HEK293 (cell line): ENCODE results near the gene BEX4.

Experiments used
- CTCF ChIA-PET: fragments of 350-600 bp; formaldehyde crosslinking; extraction: SDS; loops from one replicate; lab custom pipeline; 2021; ENCODE audit warnings: antibody characterized with exemption; lab: Yijun Ruan, JAX
- POLR2A ChIA-PET: fragments of 300-600 bp; formaldehyde crosslinking; extraction: SDS; loops from one replicate; lab custom pipeline; 2020; ENCODE audit warnings: antibody characterized with exemption, inconsistent platforms; lab: Yijun Ruan, JAX
- H3K27ac ChIP-seq: fragments of 200-500 bp; sonication (Bioruptor generic); 2 replicates; pipeline ENCODE4 v1.5.1; 2014; ENCODE audit warnings: low read depth, low read length, control low read depth, inconsistent platforms; ENCODE audit errors: extremely low read depth
- H3K36me3 ChIP-seq, 2 experiments: fragments of 200-500 bp in 1 of 2; sonication (Bioruptor generic) in 1 of 2; 1 replicate in 1 of 2; 2 replicates in 1 of 2; pipeline ENCODE4 v1.5.1; 2014 to 2017; ENCODE audit warnings: inconsistent platforms in 2 of 2, low read length in 2 of 2; ENCODE audit not compliant: control insufficient read depth in 2 of 2, insufficient read depth in 1 of 2
- H3K4me1 ChIP-seq: fragments of 200-500 bp; sonication (Bioruptor generic); 2 replicates; pipeline ENCODE4 v1.5.1; 2014; ENCODE audit warnings: mild to moderate bottlenecking, low read length, inconsistent platforms; ENCODE audit not compliant: control insufficient read depth, insufficient read depth
- H3K4me3 ChIP-seq: 2 replicates; pipeline ENCODE4 v1.5.1; 2011; ENCODE audit warnings: low read depth, mild to moderate bottlenecking, control low read depth, low read length, moderate library complexity
- H3K9me3 ChIP-seq: fragments of 200-500 bp; sonication (Bioruptor generic); 2 replicates; pipeline ENCODE4 v1.5.1; 2014; ENCODE audit warnings: low read depth, low read length, inconsistent platforms; ENCODE audit not compliant: control insufficient read depth, insufficient read depth
- FEZF1 ChIP-seq: fragments of 450-650 bp; formaldehyde crosslinking; IDR thresholded peaks from 2 replicates; pipeline ENCODE4 v1.5.1; 2016; ENCODE audit warnings: missing biosample characterization, missing genetic modification characterization
- HOXC10 ChIP-seq: sonication (generic); formaldehyde crosslinking; IDR thresholded peaks from 2 replicates; pipeline ENCODE4 v1.8.1; 2023; ENCODE audit warnings: mild to moderate bottlenecking, missing genetic modification reagents
- KLF8 ChIP-seq: fragments of 450-650 bp; formaldehyde crosslinking; IDR thresholded peaks from 2 replicates; pipeline ENCODE4 v1.5.1; 2016; ENCODE audit warnings: missing biosample characterization, missing genetic modification characterization
- MZF1 ChIP-seq: fragments of 450-650 bp; formaldehyde crosslinking; IDR thresholded peaks from 2 replicates; pipeline ENCODE4 v1.5.1; 2017; ENCODE audit warnings: missing biosample characterization, missing genetic modification characterization, borderline replicate concordance
- SCRT2 ChIP-seq: fragments of 450-650 bp; formaldehyde crosslinking; IDR thresholded peaks from 2 replicates; pipeline ENCODE4 v1.5.1; 2016; ENCODE audit warnings: missing biosample characterization, missing genetic modification characterization
- SP2 ChIP-seq: fragments of 450-650 bp; formaldehyde crosslinking; IDR thresholded peaks from 2 replicates; pipeline ENCODE4 v1.5.1; 2016; ENCODE audit warnings: missing biosample characterization, missing genetic modification characterization
- ZBTB21 ChIP-seq: fragments of 450-650 bp; formaldehyde crosslinking; IDR thresholded peaks from 2 replicates; pipeline ENCODE4 v1.5.1; 2017; ENCODE audit warnings: missing biosample characterization, missing genetic modification characterization
- ZBTB48 ChIP-seq: fragments of 450-650 bp; formaldehyde crosslinking; IDR thresholded peaks from 2 replicates; pipeline ENCODE4 v1.5.1; 2016; ENCODE audit warnings: missing biosample characterization, missing genetic modification characterization
- ZFP3 ChIP-seq: fragments of 450-650 bp; formaldehyde crosslinking; IDR thresholded peaks from 2 replicates; pipeline ENCODE4 v1.5.1; 2016; ENCODE audit warnings: low read depth, missing biosample characterization, missing genetic modification characterization
- ZIC2 ChIP-seq: fragments of 450-650 bp; formaldehyde crosslinking; IDR thresholded peaks from 2 replicates; pipeline ENCODE4 v1.5.1; 2016; ENCODE audit warnings: missing biosample characterization, missing genetic modification characterization
- ZNF223 ChIP-seq: fragments of 450-650 bp; formaldehyde crosslinking; IDR thresholded peaks from 2 replicates; pipeline ENCODE4 v1.5.1; 2016; ENCODE audit warnings: missing biosample characterization, missing genetic modification characterization
- ZNF24 ChIP-seq: fragments of 450-650 bp; formaldehyde crosslinking; IDR thresholded peaks from 2 replicates; pipeline ENCODE4 v1.5.1; 2016; ENCODE audit warnings: missing biosample characterization, missing genetic modification characterization
- ZNF274 ChIP-seq, 2 experiments: fragments of 200-500 bp in 1 of 2; fragments of 450-650 bp in 1 of 2; sonication (Bioruptor generic) in 1 of 2; formaldehyde crosslinking in 1 of 2; IDR thresholded peaks; 2 replicates each; pipeline versions ENCODE4 v1.5.1 to v1.6.1; 2014 to 2016; ENCODE audit warnings: borderline replicate concordance in 1 of 2, inconsistent platforms in 1 of 2, low read length in 1 of 2, missing biosample characterization in 1 of 2, missing genetic modification characterization in 1 of 2
- ZNF302 ChIP-seq: fragments of 450-650 bp; formaldehyde crosslinking; IDR thresholded peaks from 2 replicates; pipeline ENCODE4 v1.5.1; 2016; ENCODE audit warnings: missing biosample characterization, missing genetic modification characterization, low read depth
- ZNF366 ChIP-seq: fragments of 450-650 bp; formaldehyde crosslinking; conservative IDR thresholded peaks from 2 replicates; pipeline ENCODE4 v1.5.1; 2016; ENCODE audit warnings: missing biosample characterization, missing genetic modification characterization
- ZNF391 ChIP-seq: fragments of 450-650 bp; formaldehyde crosslinking; IDR thresholded peaks from 2 replicates; pipeline ENCODE4 v1.5.1; 2016; ENCODE audit warnings: low read depth, missing biosample characterization, missing genetic modification characterization, borderline replicate concordance
- ZNF394 ChIP-seq: fragments of 450-650 bp; formaldehyde crosslinking; IDR thresholded peaks from 2 replicates; pipeline ENCODE4 v1.5.1; 2016; ENCODE audit warnings: missing biosample characterization, missing genetic modification characterization, mild to moderate bottlenecking, moderate library complexity, borderline replicate concordance
- ZNF404 ChIP-seq: fragments of 450-650 bp; formaldehyde crosslinking; IDR thresholded peaks from 2 replicates; pipeline ENCODE4 v1.5.1; 2017; ENCODE audit warnings: missing biosample characterization, missing genetic modification characterization
- ZNF549 ChIP-seq: fragments of 450-650 bp; IDR thresholded peaks from 2 replicates; pipeline ENCODE4 v1.5.1; 2018; ENCODE audit warnings: missing biosample characterization, missing genetic modification characterization, mild to moderate bottlenecking, inconsistent platforms, moderate library complexity
- ZNF629 ChIP-seq: fragments of 450-650 bp; formaldehyde crosslinking; IDR thresholded peaks from 2 replicates; pipeline ENCODE4 v1.5.1; 2017; ENCODE audit warnings: missing biosample characterization, missing genetic modification characterization
- ZNF654 ChIP-seq: fragments of 450-650 bp; formaldehyde crosslinking; IDR thresholded peaks from 2 replicates; pipeline ENCODE4 v1.5.1; 2016; ENCODE audit warnings: low read depth, missing biosample characterization, missing genetic modification characterization
- ZNF747 ChIP-seq: fragments of 450-650 bp; formaldehyde crosslinking; IDR thresholded peaks from 2 replicates; pipeline ENCODE4 v1.5.1; 2016; ENCODE audit warnings: missing biosample characterization, missing genetic modification characterization
- ZNF777 ChIP-seq: fragments of 450-650 bp; formaldehyde crosslinking; IDR thresholded peaks from 2 replicates; pipeline ENCODE4 v1.5.1; 2017; ENCODE audit warnings: missing biosample characterization, missing genetic modification characterization, borderline replicate concordance
- ZNF791 ChIP-seq: fragments of 450-650 bp; formaldehyde crosslinking; IDR thresholded peaks from 2 replicates; pipeline ENCODE4 v1.5.1; 2016; ENCODE audit warnings: missing biosample characterization, missing genetic modification characterization
- ZNF843 ChIP-seq: fragments of 450-650 bp; formaldehyde crosslinking; IDR thresholded peaks from 2 replicates; pipeline ENCODE4 v1.5.1; 2016; ENCODE audit warnings: missing biosample characterization, missing genetic modification characterization
- ZXDB ChIP-seq: fragments of 450-650 bp; formaldehyde crosslinking; IDR thresholded peaks from 2 replicates; pipeline ENCODE4 v1.5.1; 2016; ENCODE audit warnings: missing biosample characterization, missing genetic modification characterization
- TF ChIP-seq, protein P1 (sequence below): fragments of 450-650 bp; formaldehyde crosslinking; IDR thresholded peaks from 2 replicates; pipeline ENCODE4 v1.5.1; 2016; ENCODE audit warnings: missing biosample characterization, missing genetic modification characterization
- TF ChIP-seq, protein P2 (sequence below): fragments of 450-650 bp; formaldehyde crosslinking; IDR thresholded peaks from 2 replicates; pipeline ENCODE4 v1.5.1; 2016; ENCODE audit warnings: missing biosample characterization, missing genetic modification characterization, borderline replicate concordance
- TF ChIP-seq, protein P3 (sequence below): fragments of 450-650 bp; formaldehyde crosslinking; IDR thresholded peaks from 2 replicates; pipeline ENCODE4 v1.5.1; 2016; ENCODE audit warnings: missing biosample characterization, missing genetic modification characterization
- TF ChIP-seq, protein P4 (sequence below): fragments of 450-650 bp; formaldehyde crosslinking; IDR thresholded peaks from 2 replicates; pipeline ENCODE4 v1.5.1; 2017; ENCODE audit warnings: missing biosample characterization, missing genetic modification characterization

The BEX4 gene

DNA sequence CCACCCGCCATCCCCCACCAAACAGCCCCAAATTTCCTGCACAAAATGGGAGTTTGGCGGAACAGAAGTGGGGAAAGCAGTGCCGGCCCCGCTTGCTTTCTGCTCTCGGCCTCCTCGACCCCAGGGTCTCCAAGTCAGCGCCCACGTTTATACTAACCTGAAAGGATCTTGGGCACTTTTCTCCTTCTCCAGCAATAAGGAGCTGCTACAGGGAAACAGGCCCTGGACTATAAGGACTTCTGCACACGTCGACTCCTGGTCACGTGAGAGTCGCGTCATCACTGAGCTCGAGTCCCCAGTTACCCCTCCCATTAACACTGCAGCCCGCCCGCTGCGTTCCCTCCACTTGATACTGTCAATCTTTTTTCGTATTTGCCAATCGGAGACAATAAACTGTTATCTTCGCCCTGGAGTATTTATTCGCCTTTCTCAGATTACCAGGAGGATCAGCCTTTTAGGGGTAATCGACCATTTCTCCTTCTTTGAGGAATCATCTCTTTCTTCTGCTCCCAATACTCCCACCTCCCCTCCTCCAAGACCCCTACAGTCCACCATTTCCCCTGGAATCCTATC lies 40.1 kb downstream of the BEX4 start, which contains the start of gene TCEAL8:
Gene TCEAL8, minus strand, starts transcription at position 235 of the 573 bp plus-strand sequence. CDS start 1,176 bp downstream, outside the sequence.
- ChIA-PET CTCF (interaction anchor here (0.6 kb wide), 1 partner anchor 304 kb away, joined by 3 read pairs; no protein-coding TSS in a partner anchor), POLR2A (interaction anchor here (0.7 kb wide), 2 partner anchors 40 to 75 kb away, joined by 3 read pairs; partner anchors contain the start of gene TCEAL7)
- H3K4me1 ChIP-seq: no peaks in the 10 kb centered on the region
- H3K36me3 ChIP-seq: peaks cover 0 to 16% of the 10 kb centered on the region in 2 experiments; a peak in 1 of 3 replicates
- peak within 1 kb of the TSS; percentile 54 for H3K4me3 ChIP-seq
- H3K27ac ChIP-seq: peak within 1 kb of the TSS; percentile 65
- no peaks in the 10 kb centered on the region for H3K9me3 ChIP-seq
- TF ChIP-seq ZBTB48 (tag by site-specific recombination) (peak; percentile 76; the same call in 1 of the 2 replicates), KLF8 (peak; percentile 16; the same call in 1 of the 2 replicates), ZNF24 (tag by site-specific recombination) (no peak), ZNF549 (tag by site-specific recombination) (no peak), ZNF654 (no peak), ZBTB21 (tag by site-specific recombination) (peak; percentile 15; the same call in 1 of the 2 replicates), ZNF404 (tag by site-specific recombination) (no peak), ZNF791 (no peak), ZIC2 (peak; percentile 36; the same call in 1 of the 2 replicates), ZNF747 (tag by site-specific recombination) (no peak), ZNF302 (tag by site-specific recombination) (no peak), ZNF777 (no peak), FEZF1 (peak; percentile 71), SP2 (peak; percentile 61), HOXC10 (CRISPR knock-in tag) (no peak), ZNF394 (tag by site-specific recombination) (no peak), ZNF391 (tag by site-specific recombination) (no peak), ZNF629 (tag by site-specific recombination) (peak; percentile 70), MZF1 (no peak), ZNF274 (IDR thresholded peaks at IDR 0.05; ENCODE audit: low read length) (no peak), ZNF274 (tag by site-specific recombination; IDR thresholded peaks at IDR 0.05; ENCODE audit: borderline replicate concordance) (no peak), ZNF843 (no peak), ZXDB (tag by site-specific recombination) (peak; percentile 55; the same call in 1 of the 2 replicates), ZNF366 (0 out of 2 replicates have a peak, but pooled peaks have one; percentile 27), ZNF223 (tag by site-specific recombination) (no peak), ZFP3 (tag by site-specific recombination) (no peak), SCRT2 (tag by site-specific recombination) (no peak)
- TF ChIP-seq, protein P1, sequence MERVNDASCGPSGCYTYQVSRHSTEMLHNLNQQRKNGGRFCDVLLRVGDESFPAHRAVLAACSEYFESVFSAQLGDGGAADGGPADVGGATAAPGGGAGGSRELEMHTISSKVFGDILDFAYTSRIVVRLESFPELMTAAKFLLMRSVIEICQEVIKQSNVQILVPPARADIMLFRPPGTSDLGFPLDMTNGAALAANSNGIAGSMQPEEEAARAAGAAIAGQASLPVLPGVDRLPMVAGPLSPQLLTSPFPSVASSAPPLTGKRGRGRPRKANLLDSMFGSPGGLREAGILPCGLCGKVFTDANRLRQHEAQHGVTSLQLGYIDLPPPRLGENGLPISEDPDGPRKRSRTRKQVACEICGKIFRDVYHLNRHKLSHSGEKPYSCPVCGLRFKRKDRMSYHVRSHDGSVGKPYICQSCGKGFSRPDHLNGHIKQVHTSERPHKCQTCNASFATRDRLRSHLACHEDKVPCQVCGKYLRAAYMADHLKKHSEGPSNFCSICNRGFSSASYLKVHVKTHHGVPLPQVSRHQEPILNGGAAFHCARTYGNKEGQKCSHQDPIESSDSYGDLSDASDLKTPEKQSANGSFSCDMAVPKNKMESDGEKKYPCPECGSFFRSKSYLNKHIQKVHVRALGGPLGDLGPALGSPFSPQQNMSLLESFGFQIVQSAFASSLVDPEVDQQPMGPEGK (tag by site-specific recombination): peak; percentile 48
- TF ChIP-seq, protein P2, sequence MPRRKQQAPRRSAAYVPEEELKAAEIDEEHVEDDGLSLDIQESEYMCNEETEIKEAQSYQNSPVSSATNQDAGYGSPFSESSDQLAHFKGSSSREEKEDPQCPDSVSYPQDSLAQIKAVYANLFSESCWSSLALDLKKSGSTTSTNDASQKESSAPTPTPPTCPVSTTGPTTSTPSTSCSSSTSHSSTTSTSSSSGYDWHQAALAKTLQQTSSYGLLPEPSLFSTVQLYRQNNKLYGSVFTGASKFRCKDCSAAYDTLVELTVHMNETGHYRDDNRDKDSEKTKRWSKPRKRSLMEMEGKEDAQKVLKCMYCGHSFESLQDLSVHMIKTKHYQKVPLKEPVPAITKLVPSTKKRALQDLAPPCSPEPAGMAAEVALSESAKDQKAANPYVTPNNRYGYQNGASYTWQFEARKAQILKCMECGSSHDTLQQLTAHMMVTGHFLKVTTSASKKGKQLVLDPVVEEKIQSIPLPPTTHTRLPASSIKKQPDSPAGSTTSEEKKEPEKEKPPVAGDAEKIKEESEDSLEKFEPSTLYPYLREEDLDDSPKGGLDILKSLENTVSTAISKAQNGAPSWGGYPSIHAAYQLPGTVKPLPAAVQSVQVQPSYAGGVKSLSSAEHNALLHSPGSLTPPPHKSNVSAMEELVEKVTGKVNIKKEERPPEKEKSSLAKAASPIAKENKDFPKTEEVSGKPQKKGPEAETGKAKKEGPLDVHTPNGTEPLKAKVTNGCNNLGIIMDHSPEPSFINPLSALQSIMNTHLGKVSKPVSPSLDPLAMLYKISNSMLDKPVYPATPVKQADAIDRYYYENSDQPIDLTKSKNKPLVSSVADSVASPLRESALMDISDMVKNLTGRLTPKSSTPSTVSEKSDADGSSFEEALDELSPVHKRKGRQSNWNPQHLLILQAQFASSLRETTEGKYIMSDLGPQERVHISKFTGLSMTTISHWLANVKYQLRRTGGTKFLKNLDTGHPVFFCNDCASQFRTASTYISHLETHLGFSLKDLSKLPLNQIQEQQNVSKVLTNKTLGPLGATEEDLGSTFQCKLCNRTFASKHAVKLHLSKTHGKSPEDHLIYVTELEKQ: peak; percentile 34; the same call in 1 of the 2 replicates
- TF ChIP-seq, protein P3, sequence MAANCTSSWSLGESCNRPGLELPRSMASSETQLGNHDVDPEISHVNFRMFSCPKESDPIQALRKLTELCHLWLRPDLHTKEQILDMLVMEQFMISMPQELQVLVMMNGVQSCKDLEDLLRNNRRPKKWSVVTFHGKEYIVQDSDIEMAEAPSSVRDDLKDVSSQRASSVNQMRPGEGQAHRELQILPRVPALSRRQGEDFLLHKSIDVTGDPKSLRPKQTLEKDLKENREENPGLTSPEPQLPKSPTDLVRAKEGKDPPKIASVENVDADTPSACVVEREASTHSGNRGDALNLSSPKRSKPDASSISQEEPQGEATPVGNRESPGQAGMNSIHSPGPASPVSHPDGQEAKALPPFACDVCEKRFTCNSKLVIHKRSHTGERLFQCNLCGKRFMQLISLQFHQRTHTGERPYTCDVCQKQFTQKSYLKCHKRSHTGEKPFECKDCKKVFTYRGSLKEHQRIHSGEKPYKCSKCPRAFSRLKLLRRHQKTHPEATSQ (tag by site-specific recombination): no peak
- TF ChIP-seq, protein P4, sequence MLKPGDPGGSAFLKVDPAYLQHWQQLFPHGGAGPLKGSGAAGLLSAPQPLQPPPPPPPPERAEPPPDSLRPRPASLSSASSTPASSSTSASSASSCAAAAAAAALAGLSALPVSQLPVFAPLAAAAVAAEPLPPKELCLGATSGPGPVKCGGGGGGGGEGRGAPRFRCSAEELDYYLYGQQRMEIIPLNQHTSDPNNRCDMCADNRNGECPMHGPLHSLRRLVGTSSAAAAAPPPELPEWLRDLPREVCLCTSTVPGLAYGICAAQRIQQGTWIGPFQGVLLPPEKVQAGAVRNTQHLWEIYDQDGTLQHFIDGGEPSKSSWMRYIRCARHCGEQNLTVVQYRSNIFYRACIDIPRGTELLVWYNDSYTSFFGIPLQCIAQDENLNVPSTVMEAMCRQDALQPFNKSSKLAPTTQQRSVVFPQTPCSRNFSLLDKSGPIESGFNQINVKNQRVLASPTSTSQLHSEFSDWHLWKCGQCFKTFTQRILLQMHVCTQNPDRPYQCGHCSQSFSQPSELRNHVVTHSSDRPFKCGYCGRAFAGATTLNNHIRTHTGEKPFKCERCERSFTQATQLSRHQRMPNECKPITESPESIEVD (tag by site-specific recombination): peak; percentile 40; the same call in 1 of the 2 replicates
